Endothelial cell of umbilical vein (primary cell): ENCODE measurements around the gene CFAP107. TPM values are rescaled to one million over a fixed set of nuclear protein-coding genes. Genes with fewer than 3 reads are reported as not detected.

ENCODE experiments used
- BruUV-seq: library from RNA; stranded (reverse); fragments of 400-500 nt; replicated peaks from 2 replicates; lab custom pipeline; 2021; lab: Mats Ljungman, UMichigan
- CTCF ChIA-PET: fragments of 300-600, 350-600 bp; sonication (Branson Sonifier 250); formaldehyde crosslinking; loops from one replicate; lab custom pipeline; 2021; ENCODE audit warnings: antibody characterized with exemption, inconsistent platforms; lab: Charles Lee
- POLR2A ChIA-PET: fragments of 300-600, 350-600 bp; sonication (Branson Sonifier 250); formaldehyde crosslinking; loops from one replicate; lab custom pipeline; 2021; ENCODE audit warnings: antibody characterized with exemption, inconsistent platforms; lab: Charles Lee
- DNase-seq: peaks from one replicate; pipeline ENCODE4 v3.0.0-alpha.2; 2011; ENCODE audit warnings: low read depth, low spot score
- FAIRE-seq: peaks from 2 replicates; lab custom pipeline; 2011; peaks lifted over from hg19 to GRCh38; lab: Jason Lieb, UNC
- H2AFZ ChIP-seq: 2 replicates; pipeline ENCODE4 v1.6.0; 2012; ENCODE audit warnings: low read depth, low read length, control low read depth, inconsistent platforms
- H3K27ac ChIP-seq: 2 replicates; pipeline ENCODE4 v1.5.1; 2011; ENCODE audit warnings: low read depth, mild to moderate bottlenecking, control low read depth, low read length, moderate library complexity; ENCODE audit not compliant: insufficient read depth
- H3K27me3 ChIP-seq, 2 experiments: 2 replicates each; pipeline versions ENCODE4 v1.6.0 to v1.6.1; 2011; ENCODE audit warnings: low read length in 2 of 2, mixed read lengths in 1 of 2; ENCODE audit not compliant: control insufficient read depth in 2 of 2, insufficient read depth in 2 of 2
- H3K36me3 ChIP-seq, 2 experiments: 2 replicates in 1 of 2; 3 replicates in 1 of 2; pipeline ENCODE4 v1.5.1; 2011; ENCODE audit warnings: low read length in 2 of 2, mild to moderate bottlenecking in 1 of 2, moderate library complexity in 1 of 2; ENCODE audit not compliant: control insufficient read depth in 2 of 2, insufficient read depth in 2 of 2; ENCODE audit errors: extremely low read depth in 1 of 2
- H3K4me1 ChIP-seq: 3 replicates; pipeline ENCODE4 v1.5.1; 2011; ENCODE audit warnings: mild to moderate bottlenecking, low read length; ENCODE audit not compliant: control insufficient read depth, insufficient read depth; ENCODE audit errors: extremely low read depth
- H3K4me2 ChIP-seq: 2 replicates; pipeline ENCODE4 v1.6.1; 2011; ENCODE audit warnings: low read length, control low read depth, mixed read lengths; ENCODE audit not compliant: insufficient read depth
- H3K4me3 ChIP-seq, 3 experiments: fragments of 200-600 bp in 1 of 3; sonication (generic), shearing (Covaris generic) in 1 of 3; replicated peaks in 1 of 3; 2 replicates each; pipeline ENCODE4 v1.5.1; 2011 to 2016; ENCODE audit warnings: control low read depth in 3 of 3, low read length in 3 of 3, mild to moderate bottlenecking in 2 of 3, inconsistent platforms in 1 of 3, low read depth in 1 of 3, moderate library complexity in 1 of 3; ENCODE audit not compliant: insufficient read depth in 1 of 3
- H3K79me2 ChIP-seq: 2 replicates; pipeline ENCODE4 v1.6.0; 2012; ENCODE audit warnings: low read length, inconsistent platforms; ENCODE audit not compliant: control insufficient read depth, insufficient read depth
- H3K9ac ChIP-seq: replicated peaks from 2 replicates; pipeline ENCODE3; 2011; ENCODE audit warnings: low read length, control low read depth; ENCODE audit not compliant: insufficient read depth; ENCODE audit errors: extremely low read depth
- H3K9me1 ChIP-seq: replicated peaks from 3 replicates; pipeline ENCODE4 v1.6.0; 2011; ENCODE audit warnings: mild to moderate bottlenecking, low read length; ENCODE audit not compliant: control insufficient read depth, insufficient read depth; ENCODE audit errors: extremely low read depth
- H3K9me3 ChIP-seq: replicated peaks from 2 replicates; pipeline ENCODE4 v1.5.1; 2012; ENCODE audit warnings: low read length, inconsistent platforms; ENCODE audit not compliant: control insufficient read depth, insufficient read depth
- H4K20me1 ChIP-seq: replicated peaks from 2 replicates; pipeline ENCODE3; 2011; ENCODE audit warnings: mild to moderate bottlenecking, low read length; ENCODE audit not compliant: control insufficient read depth, insufficient read depth; ENCODE audit errors: extremely low read depth
- EZH2 ChIP-seq: IDR thresholded peaks from 2 replicates; pipeline ENCODE4 v1.6.1; 2012; ENCODE audit warnings: borderline replicate concordance, low read depth, mild to moderate bottlenecking, moderate library complexity, low read length, inconsistent platforms; ENCODE audit not compliant: severe bottlenecking
- FOS ChIP-seq: IDR thresholded peaks from 2 replicates; pipeline ENCODE4 v1.6.1; 2011; ENCODE audit warnings: mild to moderate bottlenecking, low read length, moderate library complexity, borderline replicate concordance; ENCODE audit not compliant: insufficient read depth
- GATA2 ChIP-seq: IDR thresholded peaks from 2 replicates; pipeline ENCODE4 v1.7.0; 2011; ENCODE audit warnings: low read depth, mild to moderate bottlenecking, moderate library complexity, mixed read lengths, low read length; ENCODE audit not compliant: insufficient read length, insufficient read depth
- JUN ChIP-seq: IDR thresholded peaks from 2 replicates; pipeline ENCODE4 v1.6.1; 2011; ENCODE audit warnings: borderline replicate concordance, low read depth; ENCODE audit not compliant: insufficient read length, insufficient read depth
- MYC ChIP-seq: IDR thresholded peaks from one replicate; pipeline ENCODE4 v1.6.1; 2011; ENCODE audit warnings: mild to moderate bottlenecking, low read depth, low read length
- POLR2A ChIP-seq: IDR thresholded peaks from 2 replicates; pipeline ENCODE4 v1.6.1; 2012; ENCODE audit warnings: low read depth, mild to moderate bottlenecking, control low read depth, low read length
- POLR2AphosphoS5 ChIP-seq: IDR thresholded peaks from 2 replicates; pipeline ENCODE4 v1.6.1; 2012; ENCODE audit warnings: low read depth, mild to moderate bottlenecking, control low read depth, low read length, moderate library complexity; ENCODE audit not compliant: insufficient read depth
- dilution Hi-C: fragments of 300-500 bp; cut with MboI; formaldehyde crosslinking; loops from one replicate; pipeline ENCODE4 v1.15.0; 2019; ENCODE audit warnings: low sequenced_read_pairs; ENCODE audit not compliant: extremely low pct_ligation_motif_present
- intact Hi-C: fragments of 100-400 bp; cut with micrococcal nuclease; formaldehyde crosslinking; loops from one replicate; pipeline ENCODE4 v1.10.0; 2022
- polyA plus RNA-seq, 4 experiments: library from polyadenylated mRNA; depleted of rRNA in 3 of 4; stranded (reverse) in 3 of 4; unstranded in 1 of 4; fragments of >200 nt; gene quantifications; 2 replicates each; pipeline versions ENCODE4 v1.2.1 to v1.2.3, GENCODE V29; 2011 to 2012; ENCODE audit warnings: missing spikeins in 1 of 4
- total RNA-seq: library from RNA; stranded (reverse); gene quantifications from 2 replicates; pipeline ENCODE4 v1.2.3, GENCODE V29; 2021
- TF ChIP-seq, protein P1 (sequence below): IDR thresholded peaks from 2 replicates; pipeline ENCODE4 v1.6.1; 2011; ENCODE audit not compliant: insufficient read depth, insufficient read length
- TF ChIP-seq, protein P2 (sequence below), 2 donors: IDR thresholded peaks; 1 replicate in 1 of 2; 2 replicates in 1 of 2; pipeline ENCODE4 v1.5.1; 2011; ENCODE audit warnings: low read length in 2 of 2, mild to moderate bottlenecking in 2 of 2, moderate library complexity in 2 of 2, control low read depth in 1 of 2, inconsistent platforms in 1 of 2, low read depth in 1 of 2; ENCODE audit not compliant: insufficient read depth in 1 of 2; ENCODE audit errors: extremely low read depth in 1 of 2

The CFAP107 gene
- total and polyA plus RNA-seq, 2 donors (not counting 3 experiments of a cell fraction or from before 2014, with no cell fraction given): not detected

DNA sequence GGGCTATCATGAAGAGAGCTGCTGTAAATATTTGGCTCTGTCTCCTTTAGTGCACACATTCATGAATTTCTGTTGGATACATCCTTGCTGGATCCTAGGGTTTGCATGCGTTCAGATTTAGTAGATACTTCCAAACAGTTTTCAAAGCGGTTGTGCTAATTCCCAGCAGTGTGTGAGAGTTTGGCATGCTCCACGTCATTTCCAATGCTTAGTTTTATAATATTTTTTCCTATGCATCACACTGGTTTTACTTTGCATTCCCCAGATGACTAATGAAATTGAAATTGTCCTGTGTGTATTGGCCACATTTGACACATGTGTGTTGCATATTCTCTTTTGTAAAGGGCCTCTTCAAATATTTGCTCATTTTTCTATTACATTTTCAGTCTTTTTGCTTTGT, 48.6 kb upstream of the CFAP107 start:
- H3K27me3 ChIP-seq: no peaks in the 10 kb centered on the region
- no peaks in the 10 kb centered on the region for H3K4me1 ChIP-seq
- DNase-seq (no peak), FAIRE-seq (no peak)
- H3K4me3 ChIP-seq: no peak overlapping the region
- POLR2A ChIA-PET: no interaction called here
- H2AFZ ChIP-seq: no peak overlapping the region
- CTCF ChIA-PET: no interaction called here
- dilution Hi-C loops (no loop called here), intact Hi-C loops (no loop called here)
- H4K20me1 ChIP-seq: no peaks in the 10 kb centered on the region
- H3K9ac ChIP-seq: no peak overlapping the region
- TF ChIP-seq POLR2A: no peak
- TF ChIP-seq EZH2: no peak
- TF ChIP-seq GATA2: no peak
- no peak for TF ChIP-seq FOS
- TF ChIP-seq, protein P1, sequence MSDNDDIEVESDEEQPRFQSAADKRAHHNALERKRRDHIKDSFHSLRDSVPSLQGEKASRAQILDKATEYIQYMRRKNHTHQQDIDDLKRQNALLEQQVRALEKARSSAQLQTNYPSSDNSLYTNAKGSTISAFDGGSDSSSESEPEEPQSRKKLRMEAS: no peak
- TF ChIP-seq POLR2AphosphoS5: no peak
- no peaks in the 10 kb centered on the region for H3K9me3 ChIP-seq
- no peak overlapping the region for H3K4me2 ChIP-seq
- BruUV-seq: no TSS peak
- no peaks in the 10 kb centered on the region for H3K9me1 ChIP-seq
- no peaks in the 10 kb centered on the region for H3K36me3 ChIP-seq
- no peak overlapping the region for H3K27ac ChIP-seq
- no peaks in the 10 kb centered on the region for H3K79me2 ChIP-seq

DNA sequence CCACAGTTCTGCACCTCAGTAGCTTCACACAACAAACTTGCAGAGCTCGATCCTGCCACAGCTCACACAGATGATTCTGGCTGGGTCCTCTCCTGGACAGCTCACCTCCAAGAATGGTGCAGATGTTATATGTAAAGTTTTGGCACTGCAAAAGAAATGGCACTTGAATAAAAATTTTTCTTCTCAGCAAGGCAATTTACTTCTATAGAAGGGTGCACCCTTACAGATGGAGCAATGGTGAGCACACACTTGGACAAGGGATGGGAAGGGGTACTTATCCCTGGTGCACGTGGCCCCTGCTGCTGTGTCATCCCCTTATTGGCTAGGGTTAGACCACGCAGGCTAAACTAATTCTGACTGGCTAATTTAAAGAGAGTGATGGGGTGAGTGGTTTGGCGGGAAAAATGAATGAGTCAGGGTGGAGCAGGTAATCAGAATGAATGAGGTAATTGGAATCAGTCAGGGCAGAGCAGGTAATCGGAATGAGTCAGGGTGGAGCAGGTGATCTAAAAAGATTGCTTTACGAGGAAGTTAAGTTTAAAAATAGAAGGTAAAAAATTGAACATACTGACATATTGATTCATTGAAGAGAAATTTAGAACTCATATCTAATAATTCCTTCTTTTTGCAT, 42.1 kb upstream of the CFAP107 start:
- TF ChIP-seq JUN: no peak
- TF ChIP-seq, protein P1: no peak
- no peak for TF ChIP-seq GATA2
- no peak for TF ChIP-seq FOS
- no peak for TF ChIP-seq EZH2
- TF ChIP-seq POLR2AphosphoS5: no peak
- no peak for TF ChIP-seq POLR2A
- no peak for TF ChIP-seq MYC
- TF ChIP-seq, protein P2, sequence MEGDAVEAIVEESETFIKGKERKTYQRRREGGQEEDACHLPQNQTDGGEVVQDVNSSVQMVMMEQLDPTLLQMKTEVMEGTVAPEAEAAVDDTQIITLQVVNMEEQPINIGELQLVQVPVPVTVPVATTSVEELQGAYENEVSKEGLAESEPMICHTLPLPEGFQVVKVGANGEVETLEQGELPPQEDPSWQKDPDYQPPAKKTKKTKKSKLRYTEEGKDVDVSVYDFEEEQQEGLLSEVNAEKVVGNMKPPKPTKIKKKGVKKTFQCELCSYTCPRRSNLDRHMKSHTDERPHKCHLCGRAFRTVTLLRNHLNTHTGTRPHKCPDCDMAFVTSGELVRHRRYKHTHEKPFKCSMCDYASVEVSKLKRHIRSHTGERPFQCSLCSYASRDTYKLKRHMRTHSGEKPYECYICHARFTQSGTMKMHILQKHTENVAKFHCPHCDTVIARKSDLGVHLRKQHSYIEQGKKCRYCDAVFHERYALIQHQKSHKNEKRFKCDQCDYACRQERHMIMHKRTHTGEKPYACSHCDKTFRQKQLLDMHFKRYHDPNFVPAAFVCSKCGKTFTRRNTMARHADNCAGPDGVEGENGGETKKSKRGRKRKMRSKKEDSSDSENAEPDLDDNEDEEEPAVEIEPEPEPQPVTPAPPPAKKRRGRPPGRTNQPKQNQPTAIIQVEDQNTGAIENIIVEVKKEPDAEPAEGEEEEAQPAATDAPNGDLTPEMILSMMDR (IDR thresholded peaks at IDR 0.05; ENCODE audit: extremely low read depth in 1 of 2, insufficient read depth in 1 of 2, low read depth in 1 of 2, low read length in 2 of 2): no peak
- Histone ChIP-seq H4K20me1 (no peaks in the 10 kb centered on the region), H2AFZ (no peak overlapping the region), H3K9ac (no peak overlapping the region), H3K36me3 (no peaks in the 10 kb centered on the region), H3K27ac (no peak overlapping the region), H3K9me1 (no peaks in the 10 kb centered on the region), H3K4me1 (no peaks in the 10 kb centered on the region), H3K27me3 (no peaks in the 10 kb centered on the region), H3K9me3 (no peaks in the 10 kb centered on the region), H3K4me2 (no peak overlapping the region), H3K79me2 (no peaks in the 10 kb centered on the region), H3K4me3 (no peak overlapping the region)
- ChIA-PET POLR2A (no interaction called here), CTCF (no interaction called here)
- DNase-seq (no peak), FAIRE-seq (no peak)
- no TSS peak for BruUV-seq
- dilution Hi-C loops: no loop called here
- intact Hi-C loops: no loop called here
